Middle frontal gyrus (tissue), 1 donor: ENCODE measurements around the gene SYNM.

ENCODE experiments used
- DNase-seq: peaks from one replicate; pipeline ENCODE4 v3.0.0-alpha.2; 2015; ENCODE audit warnings: low spot score; ENCODE audit errors: extremely low spot score

SYNM gene

GRCh38 chr15:99082798-99083197, 22.1 kb upstream of the SYNM start:
- no peak for DNase-seq

- DNase-seq, result no peak
Observed at GRCh38 chr15:99084965-99085364, 19.9 kb upstream of the SYNM start.

GRCh38 chr15:99085413-99086326, 19.2 kb upstream of the SYNM start:
- DNase-seq, result no peak

GRCh38 chr15:99086327-99086667, 18.6 kb upstream of the SYNM start:
- DNase-seq, result no peak

GRCh38 chr15:99087405-99087943, 17.4 kb upstream of the SYNM start:
- no peak for DNase-seq

- no peak for DNase-seq
Observed at GRCh38 chr15:99090011-99090699, 14.7 kb upstream of the SYNM start.

GRCh38 chr15:99090938-99091337, 13.9 kb upstream of the SYNM start:
- no peak for DNase-seq

- DNase-seq, result no peak
Observed at GRCh38 chr15:99092554-99093172, 12.2 kb upstream of the SYNM start.

- no peak for DNase-seq
Observed at GRCh38 chr15:99095626-99096025, 9.3 kb upstream of the SYNM start.

GRCh38 chr15:99096173-99096893, 8.5 kb upstream of the SYNM start:
- DNase-seq, result no peak

- DNase-seq, result no peak
Observed at GRCh38 chr15:99096894-99097426, 7.9 kb upstream of the SYNM start.

- DNase-seq, result no peak
Observed at GRCh38 chr15:99097441-99098410, 7.2 kb upstream of the SYNM start.

- DNase-seq, result no peak
Observed at GRCh38 chr15:99098426-99098825, 6.5 kb upstream of the SYNM start.

- no peak for DNase-seq
Observed at GRCh38 chr15:99098991-99099390, 5.9 kb upstream of the SYNM start.

GRCh38 chr15:99099661-99100060, 5.2 kb upstream of the SYNM start:
- no peak for DNase-seq

GRCh38 chr15:99100245-99101173, 4.4 kb upstream of the SYNM start:
- peak; percentile 50 for DNase-seq

GRCh38 chr15:99101501-99101900, 3.4 kb upstream of the SYNM start:
- DNase-seq, result no peak

GRCh38 chr15:99102332-99103235, 2.3 kb upstream of the SYNM start:
- DNase-seq, result no peak
